IPS DF 4.7 (cell line): ENCODE measurements around the gene CD300LD.
"Not testable (repeated sequence)": the region's sequence is repeated elsewhere in the genome, so short reads cannot be mapped to it uniquely, and the experiment has no call there.

Source experiments
- DNase-seq: peaks from one replicate; pipeline ENCODE4 v3.0.0-alpha.2; 2013; ENCODE audit warnings: low spot score; ENCODE audit errors: extremely low read depth

CD300LD gene

GRCh38 chr17:74592087-74592990 lies at the start of gene CD300LD:
Gene CD300LD (minus strand): TSS chr17:74592283. CDS start chr17:74592202, 81 bp downstream.
- no peak for DNase-seq

DNA sequence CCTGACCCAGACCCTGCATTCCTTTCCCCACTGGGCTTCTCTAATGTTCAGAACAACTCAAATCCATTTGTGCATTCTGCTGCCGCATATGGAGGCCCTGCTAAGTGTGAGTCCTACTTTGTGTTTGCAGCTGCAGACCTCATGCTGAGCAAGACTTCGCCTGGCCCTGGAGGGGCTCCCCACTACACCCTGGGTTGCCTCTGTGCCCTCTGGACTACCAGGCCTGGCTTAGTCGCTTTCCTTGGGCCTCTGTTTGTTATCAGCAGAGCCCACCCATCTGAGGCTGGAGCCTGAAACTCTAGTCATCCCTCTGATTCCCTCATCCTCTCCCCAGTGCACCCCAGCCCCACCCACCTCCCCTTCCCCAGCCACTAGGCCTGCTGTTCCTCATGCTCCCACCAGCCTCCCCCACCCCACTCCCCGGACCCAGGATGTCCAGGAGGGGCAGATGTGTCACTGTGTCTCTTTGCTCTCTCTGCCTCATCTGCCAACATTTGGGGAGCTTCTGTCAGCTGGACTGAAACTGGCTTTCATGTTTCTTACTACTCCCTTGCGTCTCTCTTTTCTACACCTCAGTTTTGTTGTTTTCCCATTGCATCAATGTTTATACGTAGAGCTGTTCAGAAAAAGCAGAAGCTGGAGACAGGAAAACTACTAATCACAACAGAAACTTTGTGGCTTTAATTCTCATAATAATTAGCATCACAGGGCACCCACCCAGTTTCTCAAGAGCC lies 49.3 kb upstream of the CD300LD start:
- DNase-seq: no peak

- DNase-seq: no peak
These were observed 47.6 kb upstream of the CD300LD start for GRCh38 chr17:74639704-74640151.

DNA sequence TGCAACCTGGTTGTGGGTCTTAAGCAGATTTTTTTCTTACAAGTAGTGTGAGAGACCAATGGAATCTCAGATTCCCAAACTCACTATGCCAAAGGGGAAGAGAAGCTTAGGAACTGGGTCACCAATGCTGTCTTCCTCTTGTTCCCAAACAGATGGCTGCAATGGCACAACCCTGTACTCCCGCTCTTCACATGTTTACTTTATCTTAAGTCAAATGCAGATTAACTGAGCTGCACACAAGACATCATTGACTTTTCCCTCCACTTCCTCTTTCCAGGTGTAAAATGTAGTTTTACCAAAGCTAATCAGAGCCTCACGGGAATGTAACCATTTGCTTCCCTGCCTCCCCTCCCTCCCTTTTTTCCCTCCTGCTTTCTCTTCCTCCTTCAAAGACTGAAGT lies 45.8 kb upstream of the CD300LD start:
- no peak for DNase-seq

DNA sequence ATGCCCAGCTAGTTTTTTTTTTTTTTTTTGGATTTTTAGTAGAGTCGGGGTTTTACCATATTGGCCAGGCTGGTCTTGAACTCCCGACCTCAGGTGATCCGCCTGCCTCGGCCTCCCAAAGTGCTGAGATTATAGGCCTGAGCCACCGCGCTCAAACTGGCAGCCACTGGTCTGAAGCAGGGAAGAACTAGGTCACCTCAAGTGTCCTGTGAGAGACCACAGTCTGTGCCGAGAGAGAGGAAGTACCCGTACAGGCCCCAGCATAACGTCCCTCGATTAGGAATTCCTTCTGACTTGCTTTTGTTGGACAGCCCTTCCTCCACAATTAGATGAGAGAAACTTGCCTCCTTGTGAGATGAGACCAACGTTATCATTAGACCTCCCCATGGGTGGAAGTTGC lies 45.2 kb upstream of the CD300LD start:
- DNase-seq: no peak

DNA sequence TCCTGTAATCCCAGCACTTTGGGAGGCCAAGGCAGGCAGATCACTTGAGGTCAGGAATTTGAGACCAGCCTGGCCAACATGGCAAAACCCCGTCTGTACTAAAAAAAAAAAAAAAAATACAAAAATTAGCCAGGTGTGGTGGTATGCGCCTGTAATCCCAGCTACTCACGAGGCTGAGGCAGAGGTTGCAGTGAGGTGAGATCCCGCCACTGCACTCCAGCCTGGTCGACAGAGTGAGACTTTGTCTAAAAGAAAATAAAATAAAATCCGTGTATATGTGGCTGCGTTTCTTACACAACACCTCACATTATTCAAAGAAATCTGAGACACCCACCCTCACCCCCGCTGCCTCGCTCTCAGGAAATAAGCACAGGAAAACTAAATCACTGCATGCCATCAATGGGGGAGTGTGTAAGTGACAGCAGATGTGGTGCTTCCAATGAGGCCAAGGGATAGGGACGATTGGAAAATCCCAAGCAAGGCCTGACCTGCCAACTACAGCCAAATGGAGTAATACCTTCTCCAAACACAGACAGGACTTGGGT lies 44.5 kb upstream of the CD300LD start:
- DNase-seq: not testable (repeated sequence)

GRCh38 chr17:74635418-74635817 lies 43.3 kb upstream of the CD300LD start:
- DNase-seq: no peak

DNA sequence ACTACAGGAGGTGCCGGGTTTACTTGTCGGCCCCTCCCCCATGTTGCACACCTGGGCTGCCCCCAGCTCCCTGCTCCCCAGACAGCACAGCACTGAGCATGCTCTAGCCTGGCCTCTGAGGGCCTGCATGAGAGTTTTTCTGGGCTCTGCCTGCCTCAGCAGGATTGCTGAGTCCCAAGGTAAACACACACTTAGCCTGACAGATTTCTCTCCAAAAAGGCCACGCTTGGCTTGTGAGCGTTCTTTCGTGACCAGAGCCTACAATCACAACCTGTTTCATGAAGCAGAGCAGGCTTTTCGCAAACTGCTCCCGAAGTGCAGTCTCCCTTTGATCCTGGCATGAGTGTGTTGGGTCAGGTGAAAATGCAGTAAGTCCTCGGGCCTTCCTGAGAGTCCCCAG lies 41.2 kb upstream of the CD300LD start:
- no peak for DNase-seq

DNA sequence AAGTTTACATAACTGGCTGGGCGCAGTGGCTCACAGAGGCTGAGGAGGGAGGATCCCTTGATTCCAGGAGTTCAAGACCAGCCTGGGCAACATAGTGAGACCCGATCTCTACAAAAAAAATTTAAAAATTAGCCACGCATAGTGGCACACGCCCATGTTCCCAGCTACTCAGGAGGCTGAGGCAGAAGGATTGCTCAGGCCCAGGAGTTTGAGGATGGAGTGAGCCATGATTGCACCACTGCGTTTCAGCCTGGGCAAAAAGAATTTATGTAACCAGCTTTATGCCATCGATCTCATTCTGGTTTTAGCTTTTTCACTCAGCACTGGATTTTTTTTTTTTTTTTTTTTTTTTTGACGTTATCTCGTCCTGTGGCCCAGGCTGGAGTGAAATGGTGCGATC lies 40.5 kb upstream of the CD300LD start:
- DNase-seq: no peak

GRCh38 chr17:74631468-74632450 lies 39.7 kb upstream of the CD300LD start:
- no peak for DNase-seq

DNA sequence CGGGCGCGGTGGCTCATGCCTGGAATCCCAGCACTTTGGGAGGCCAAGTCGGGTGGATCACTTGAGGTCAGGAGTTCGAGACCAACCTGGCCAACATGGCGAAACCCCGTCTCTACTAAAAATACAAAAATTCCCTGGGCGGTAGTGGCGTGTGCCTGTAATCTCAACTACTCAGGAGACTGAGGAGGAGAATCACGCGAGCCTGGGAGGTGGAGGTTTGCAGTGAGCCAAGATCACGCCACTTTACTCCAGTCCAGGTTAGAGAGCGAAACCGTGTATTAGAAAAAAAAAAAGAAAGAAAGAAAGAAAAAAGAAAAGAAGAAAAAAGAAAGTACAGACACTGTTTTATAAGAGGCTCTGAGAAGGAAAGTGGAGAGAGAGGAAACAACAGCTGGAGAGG lies 38.2 kb upstream of the CD300LD start:
- not testable (repeated sequence) for DNase-seq

- DNase-seq: no peak
These were observed 33.6 kb upstream of the CD300LD start for GRCh38 chr17:74625661-74626060.

DNA sequence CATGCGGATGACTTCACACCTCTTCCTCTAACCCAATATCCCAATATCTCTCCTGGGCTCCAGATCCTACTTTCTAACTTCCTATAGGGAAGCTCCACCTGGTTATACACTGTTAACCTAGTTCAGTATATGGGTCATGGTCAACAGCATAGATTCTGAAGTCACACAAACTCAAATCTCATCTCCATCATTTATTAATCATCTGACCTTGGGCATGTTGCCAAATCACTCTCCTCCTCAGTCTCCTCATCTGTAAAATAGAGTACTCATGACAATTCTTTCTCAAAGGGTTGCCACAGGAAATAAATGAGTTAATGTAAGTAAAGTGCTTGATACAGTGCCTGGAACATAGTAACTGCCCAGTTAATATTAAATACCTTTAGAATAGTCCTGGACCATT lies 32.0 kb upstream of the CD300LD start:
- DNase-seq: no peak

DNA sequence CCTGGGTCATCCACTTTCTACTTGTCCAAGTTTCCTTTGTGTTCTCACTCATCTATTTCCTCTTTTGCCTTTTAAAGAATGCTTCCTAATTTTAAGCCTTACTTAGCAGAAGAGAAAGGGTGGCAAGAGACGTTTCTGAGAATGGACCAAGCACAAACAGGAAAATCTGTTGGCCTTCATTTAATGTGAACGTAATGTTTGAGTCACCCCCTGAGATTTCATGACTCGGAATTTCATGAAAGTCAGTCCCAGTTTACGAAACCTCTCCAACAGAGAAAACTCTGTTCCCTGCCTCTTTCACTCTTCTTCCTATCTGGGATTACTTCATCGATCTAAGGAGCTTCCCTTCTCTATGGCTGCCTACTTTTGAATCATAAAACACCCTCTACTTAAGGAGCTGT lies 31.6 kb upstream of the CD300LD start, which contains the start of gene CD300E:
CD300E (minus strand) TSS at position 46 of the 401 bp plus-strand sequence. CDS start 117 bp downstream, outside the sequence.
- DNase-seq: no peak

DNA sequence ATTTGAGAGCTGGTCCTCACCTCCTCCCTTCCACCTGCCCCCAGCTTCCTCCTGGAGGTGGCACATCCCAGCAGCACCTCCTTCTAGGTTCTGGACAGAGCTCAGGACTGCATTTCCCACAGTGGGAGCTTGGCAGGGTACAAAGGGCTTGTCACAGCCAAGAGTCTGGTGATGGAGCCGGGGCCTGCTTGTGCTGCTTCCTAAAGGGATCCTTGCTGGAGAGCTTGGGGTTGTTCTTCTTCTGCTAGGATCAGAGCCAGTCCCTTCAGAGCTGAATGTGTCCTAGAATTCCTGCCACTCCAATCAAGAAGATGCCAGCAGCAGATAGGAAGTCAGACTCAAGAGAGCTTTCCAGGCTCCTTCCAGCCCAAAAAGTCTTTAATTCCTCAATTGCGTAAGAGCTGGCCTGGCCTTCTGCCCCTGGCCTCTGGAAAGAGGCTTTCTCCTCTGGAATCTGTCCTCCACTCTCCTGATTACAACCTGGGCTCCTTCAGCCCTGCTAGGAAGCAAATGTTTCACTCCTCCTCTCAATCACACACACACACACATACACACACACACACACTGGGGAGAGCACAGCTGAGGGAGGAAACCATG lies 27.1 kb upstream of the CD300LD start:
- no peak for DNase-seq

GRCh38 chr17:74618451-74618850 lies 26.4 kb upstream of the CD300LD start:
- no peak for DNase-seq

GRCh38 chr17:74616696-74617095 lies 24.6 kb upstream of the CD300LD start:
- no peak for DNase-seq

GRCh38 chr17:74612046-74612445 lies 20.0 kb upstream of the CD300LD start:
- DNase-seq: no peak

GRCh38 chr17:74610108-74610507 lies 18.0 kb upstream of the CD300LD start:
- no peak for DNase-seq

DNA sequence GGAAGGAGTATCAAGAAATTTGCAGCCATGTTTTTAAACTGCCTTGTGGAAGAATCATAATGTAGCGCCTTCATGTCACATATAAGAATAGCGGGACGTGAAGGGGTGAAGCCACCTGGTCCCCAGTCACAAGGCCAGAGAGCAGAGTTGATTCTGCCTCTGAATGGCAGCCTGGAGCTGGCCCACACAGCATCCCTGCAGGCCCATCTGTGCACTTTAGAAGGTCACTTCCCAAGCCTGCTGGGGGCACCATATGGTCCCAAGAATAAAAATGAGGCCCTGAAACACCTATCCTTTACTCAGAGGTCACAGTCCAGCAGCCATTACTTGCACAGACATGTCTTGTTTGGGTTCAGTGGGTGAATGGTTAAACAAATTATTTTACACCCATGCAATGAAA lies 16.4 kb upstream of the CD300LD start:
- no peak for DNase-seq
